Measurements from ENCODE around the gene MRGPRX3.

The MRGPRX3 gene

DNA sequence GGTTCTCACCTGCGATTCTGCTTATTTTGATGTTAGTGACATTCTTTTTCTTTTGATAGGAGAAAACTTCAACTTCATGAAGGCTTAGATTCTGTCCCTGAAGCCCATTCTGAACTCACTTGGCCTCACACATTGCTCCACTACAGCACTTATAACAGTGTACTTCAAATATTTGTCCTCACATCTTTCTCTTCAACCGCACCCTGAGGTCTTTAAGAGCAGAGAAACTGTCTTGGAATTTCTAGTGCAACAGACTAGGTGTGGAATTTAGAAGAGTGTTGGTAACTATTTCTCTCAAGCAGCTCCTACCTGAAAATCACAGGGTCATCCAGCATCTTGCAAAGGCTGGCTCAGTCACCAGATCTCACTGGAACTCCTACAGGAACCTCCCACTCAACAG is 7.8 kb downstream of the MRGPRX3 start:
- no peak overlapping the region for H2BK5ac ChIP-seq (ENCODE audit: low read length)
- H2AK5ac ChIP-seq (ENCODE audit: low read length) = no peak overlapping the region
- H4K5ac ChIP-seq (ENCODE audit: low read length) = no peak overlapping the region
- no peak overlapping the region for H4K8ac ChIP-seq (ENCODE audit: low read depth, low read length)
- H3K4me2 ChIP-seq (ENCODE audit: low read length) = no peak overlapping the region
- no peak overlapping the region for H3K18ac ChIP-seq (ENCODE audit: low read length)
- no peak overlapping the region for H3K9ac ChIP-seq (ENCODE audit: low read length)
- no peaks in the 10 kb centered on the region for H3K27me3 ChIP-seq (ENCODE audit: insufficient read depth, low read length, poor library complexity)
- no peak overlapping the region for H3K56ac ChIP-seq (ENCODE audit: low read length)
- no peaks in the 10 kb centered on the region for H3K36me3 ChIP-seq (ENCODE audit: control insufficient read depth, insufficient read depth, low read length)
- no peak overlapping the region for H2BK120ac ChIP-seq (ENCODE audit: low read depth, low read length)
- no peak overlapping the region for H2BK15ac ChIP-seq (replicated peaks; ENCODE audit: low read depth)
- DNase-seq = no peak
- no peak overlapping the region for H3K23ac ChIP-seq (ENCODE audit: low read length)
- no peak overlapping the region for H3K4ac ChIP-seq (ENCODE audit: low read depth, low read length)
- no peaks in the 10 kb centered on the region for H3K79me2 ChIP-seq (ENCODE audit: control insufficient read depth, insufficient read depth, low read length)
- H3K27ac ChIP-seq (ENCODE audit: low read depth, low read length) = no peak overlapping the region
- H3K79me1 ChIP-seq (ENCODE audit: low read length) = no peaks in the 10 kb centered on the region
- H3K4me3 ChIP-seq (ENCODE audit: low read length) = no peak overlapping the region
- WGBS (ENCODE audit: extremely low coverage, insufficient coverage, low lambda C conversion rate) = no CpG with 5 or more reads among the region's 2 CpGs
- H3K4me1 ChIP-seq (ENCODE audit: control insufficient read depth, low read depth, low read length) = no peaks in the 10 kb centered on the region

DNA sequence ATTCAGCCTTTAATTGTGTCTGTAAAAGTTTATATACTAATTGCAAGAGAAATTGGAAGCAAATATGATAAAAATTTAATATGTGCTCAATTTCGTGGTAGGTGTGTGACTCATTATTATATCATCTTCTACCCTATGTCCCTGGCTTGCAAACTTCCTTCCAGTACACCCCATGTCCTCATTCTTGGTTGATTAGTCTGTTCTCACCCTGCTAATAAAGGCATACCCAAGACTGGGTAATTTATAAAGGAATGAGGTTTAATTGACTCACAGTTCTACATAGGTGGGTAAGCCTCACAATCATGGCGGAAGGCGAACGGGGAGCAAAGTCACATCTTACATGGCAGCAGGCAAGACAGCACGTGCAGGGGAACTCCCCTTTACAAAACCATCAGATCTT is 11.9 kb downstream of the MRGPRX3 start:
- H3K18ac ChIP-seq (ENCODE audit: low read length) = no peak overlapping the region
- no peak overlapping the region for H4K8ac ChIP-seq (ENCODE audit: low read depth, low read length)
- no peak overlapping the region for H3K27ac ChIP-seq (ENCODE audit: low read depth, low read length)
- no peaks in the 10 kb centered on the region for H3K79me2 ChIP-seq (ENCODE audit: control insufficient read depth, insufficient read depth, low read length)
- H3K4me2 ChIP-seq (ENCODE audit: low read length) = no peak overlapping the region
- H2BK5ac ChIP-seq (ENCODE audit: low read length) = no peak overlapping the region
- no peak for DNase-seq
- no peak overlapping the region for H2AK5ac ChIP-seq (ENCODE audit: low read length)
- H3K4me1 ChIP-seq (ENCODE audit: control insufficient read depth, low read depth, low read length) = no peaks in the 10 kb centered on the region
- H3K4me3 ChIP-seq (ENCODE audit: low read length) = no peak overlapping the region
- H4K5ac ChIP-seq (ENCODE audit: low read length) = no peak overlapping the region
- no peak overlapping the region for H3K9ac ChIP-seq (ENCODE audit: low read length)
- no peaks in the 10 kb centered on the region for H3K79me1 ChIP-seq (ENCODE audit: low read length)
- H3K4ac ChIP-seq (ENCODE audit: low read depth, low read length) = no peak overlapping the region
- no peak overlapping the region for H2BK120ac ChIP-seq (ENCODE audit: low read depth, low read length)
- no peak overlapping the region for H3K23ac ChIP-seq (ENCODE audit: low read length)
- H3K56ac ChIP-seq (ENCODE audit: low read length) = no peak overlapping the region
- WGBS (ENCODE audit: extremely low coverage, insufficient coverage, low lambda C conversion rate) = no CpG with 5 or more reads among the region's 5 CpGs
- H3K27me3 ChIP-seq (ENCODE audit: insufficient read depth, low read length, poor library complexity) = no peaks in the 10 kb centered on the region
- H2BK15ac ChIP-seq (replicated peaks; ENCODE audit: low read depth) = no peak overlapping the region
- no peaks in the 10 kb centered on the region for H3K36me3 ChIP-seq (ENCODE audit: control insufficient read depth, insufficient read depth, low read length)

DNA sequence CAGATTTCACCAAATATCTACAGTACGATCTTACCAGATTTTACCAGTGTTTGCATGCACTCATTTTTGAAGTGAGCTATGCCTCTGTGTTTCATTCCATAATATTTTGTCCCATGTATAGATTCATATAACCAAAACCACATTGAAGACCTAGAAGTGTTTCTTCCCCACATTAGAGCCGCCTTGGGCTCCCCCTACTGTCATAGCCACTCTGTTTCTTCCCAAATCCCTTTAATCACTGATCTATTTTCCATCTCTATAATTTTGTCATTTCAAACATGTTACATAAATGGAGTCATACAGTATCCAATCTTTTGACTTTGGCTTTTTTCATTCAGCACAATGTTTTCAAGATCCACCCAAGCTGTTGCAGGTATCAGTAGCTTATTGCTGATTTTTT is 12.7 kb downstream of the MRGPRX3 start:
- no peak overlapping the region for H4K8ac ChIP-seq (ENCODE audit: low read depth, low read length)
- H3K27ac ChIP-seq (ENCODE audit: low read depth, low read length) = no peak overlapping the region
- no CpG with 5 or more reads among the region's 2 CpGs for WGBS (ENCODE audit: extremely low coverage, insufficient coverage, low lambda C conversion rate)
- H3K79me2 ChIP-seq (ENCODE audit: control insufficient read depth, insufficient read depth, low read length) = no peaks in the 10 kb centered on the region
- H2BK5ac ChIP-seq (ENCODE audit: low read length) = no peak overlapping the region
- no peak overlapping the region for H3K56ac ChIP-seq (ENCODE audit: low read length)
- no peak overlapping the region for H3K9ac ChIP-seq (ENCODE audit: low read length)
- no peak overlapping the region for H3K4ac ChIP-seq (ENCODE audit: low read depth, low read length)
- H3K23ac ChIP-seq (ENCODE audit: low read length) = no peak overlapping the region
- H3K79me1 ChIP-seq (ENCODE audit: low read length) = no peaks in the 10 kb centered on the region
- no peaks in the 10 kb centered on the region for H3K27me3 ChIP-seq (ENCODE audit: insufficient read depth, low read length, poor library complexity)
- H3K36me3 ChIP-seq (ENCODE audit: control insufficient read depth, insufficient read depth, low read length) = no peaks in the 10 kb centered on the region
- no peak overlapping the region for H2BK15ac ChIP-seq (replicated peaks; ENCODE audit: low read depth)
- DNase-seq = peak; percentile 2
- H3K4me3 ChIP-seq (ENCODE audit: low read length) = no peak overlapping the region
- H3K4me1 ChIP-seq (ENCODE audit: control insufficient read depth, low read depth, low read length) = no peaks in the 10 kb centered on the region
- H4K5ac ChIP-seq (ENCODE audit: low read length) = no peak overlapping the region
- H3K18ac ChIP-seq (ENCODE audit: low read length) = no peak overlapping the region
- no peak overlapping the region for H2AK5ac ChIP-seq (ENCODE audit: low read length)
- H2BK120ac ChIP-seq (ENCODE audit: low read depth, low read length) = no peak overlapping the region
- H3K4me2 ChIP-seq (ENCODE audit: low read length) = no peak overlapping the region

DNA sequence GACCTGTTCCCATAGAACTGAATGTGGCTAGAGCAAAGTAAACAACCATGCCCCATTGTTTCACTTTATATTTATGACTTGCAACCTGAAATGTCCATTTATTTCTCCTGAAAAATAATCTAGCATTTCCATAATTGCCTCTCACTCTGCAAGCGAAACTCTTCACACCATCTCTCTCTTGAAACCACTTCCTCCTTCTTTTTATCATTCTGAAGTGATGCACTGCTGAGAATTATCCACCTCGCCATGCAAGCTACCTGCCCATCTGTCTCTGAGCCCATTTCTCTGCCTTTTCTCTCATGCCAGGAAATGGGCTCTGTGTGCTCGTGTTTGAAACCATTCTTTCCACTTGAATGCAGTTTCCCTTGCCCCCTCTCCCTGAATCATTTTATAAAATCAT is 13.5 kb downstream of the MRGPRX3 start:
- H3K4me2 ChIP-seq (ENCODE audit: low read length) = no peak overlapping the region
- WGBS (ENCODE audit: extremely low coverage, insufficient coverage, low lambda C conversion rate) = no CpG with 5 or more reads among the region's 3 CpGs

DNA sequence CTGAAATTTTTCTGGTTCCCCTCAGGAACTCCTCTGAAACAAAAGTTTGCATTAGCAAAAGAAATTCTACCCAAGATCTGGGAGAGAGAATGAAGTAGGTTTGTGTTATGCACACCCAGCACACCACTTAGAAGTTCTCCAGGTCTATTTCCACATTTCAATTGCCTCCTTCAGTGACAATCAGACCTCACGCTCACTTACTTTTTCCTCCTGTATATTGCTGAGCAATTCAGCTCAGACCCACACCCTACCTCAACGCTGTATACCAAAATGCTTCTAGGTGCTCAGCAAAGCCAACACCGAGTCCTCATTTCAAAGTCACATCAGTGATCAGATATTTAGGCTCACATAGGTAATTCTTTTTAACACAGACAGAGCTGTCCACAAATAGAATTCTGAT is 19.2 kb downstream of the MRGPRX3 start:
- H3K36me3 ChIP-seq (ENCODE audit: control insufficient read depth, insufficient read depth, low read length) = no peaks in the 10 kb centered on the region
- no peak overlapping the region for H4K8ac ChIP-seq (ENCODE audit: low read depth, low read length)
- H3K4me1 ChIP-seq (ENCODE audit: control insufficient read depth, low read depth, low read length) = no peaks in the 10 kb centered on the region
- no peak overlapping the region for H3K4ac ChIP-seq (ENCODE audit: low read depth, low read length)
- H2AK5ac ChIP-seq (ENCODE audit: low read length) = no peak overlapping the region
- no peak overlapping the region for H3K27ac ChIP-seq (ENCODE audit: low read depth, low read length)
- no CpG with 5 or more reads among the region's 3 CpGs for WGBS (ENCODE audit: extremely low coverage, insufficient coverage, low lambda C conversion rate)
- no peaks in the 10 kb centered on the region for H3K79me1 ChIP-seq (ENCODE audit: low read length)
- no peak overlapping the region for H2BK120ac ChIP-seq (ENCODE audit: low read depth, low read length)
- no peak overlapping the region for H3K56ac ChIP-seq (ENCODE audit: low read length)
- no peak for DNase-seq
- H4K5ac ChIP-seq (ENCODE audit: low read length) = no peak overlapping the region
- no peak overlapping the region for H3K4me3 ChIP-seq (ENCODE audit: low read length)
- no peak overlapping the region for H2BK15ac ChIP-seq (replicated peaks; ENCODE audit: low read depth)
- H3K27me3 ChIP-seq (ENCODE audit: insufficient read depth, low read length, poor library complexity) = no peaks in the 10 kb centered on the region
- no peak overlapping the region for H3K4me2 ChIP-seq (ENCODE audit: low read length)
- H2BK5ac ChIP-seq (ENCODE audit: low read length) = no peak overlapping the region
- no peak overlapping the region for H3K23ac ChIP-seq (ENCODE audit: low read length)
- H3K79me2 ChIP-seq (ENCODE audit: control insufficient read depth, insufficient read depth, low read length) = no peaks in the 10 kb centered on the region
- no peak overlapping the region for H3K9ac ChIP-seq (ENCODE audit: low read length)
- H3K18ac ChIP-seq (ENCODE audit: low read length) = no peak overlapping the region

More for the DNA sequence above, 13.5 kb downstream of the MRGPRX3 start:
- Histone ChIP-seq H3K4me1 (ENCODE audit: control insufficient read depth, low read depth, low read length) (no peaks in the 10 kb centered on the region), H3K36me3 (ENCODE audit: control insufficient read depth, insufficient read depth, low read length) (no peaks in the 10 kb centered on the region), H4K5ac (ENCODE audit: low read length) (no peak overlapping the region), H2BK5ac (ENCODE audit: low read length) (no peak overlapping the region), H2BK15ac (replicated peaks; ENCODE audit: low read depth) (no peak overlapping the region), H3K79me1 (ENCODE audit: low read length) (no peaks in the 10 kb centered on the region), H4K8ac (ENCODE audit: low read depth, low read length) (no peak overlapping the region), H3K27me3 (ENCODE audit: insufficient read depth, low read length, poor library complexity) (no peaks in the 10 kb centered on the region), H3K4me3 (ENCODE audit: low read length) (no peak overlapping the region), H3K4ac (ENCODE audit: low read depth, low read length) (no peak overlapping the region), H3K9ac (ENCODE audit: low read length) (no peak overlapping the region), H3K56ac (ENCODE audit: low read length) (no peak overlapping the region), H3K79me2 (ENCODE audit: control insufficient read depth, insufficient read depth, low read length) (no peaks in the 10 kb centered on the region), H3K18ac (ENCODE audit: low read length) (no peak overlapping the region), H3K23ac (ENCODE audit: low read length) (no peak overlapping the region), H2AK5ac (ENCODE audit: low read length) (no peak overlapping the region), H3K27ac (ENCODE audit: low read depth, low read length) (no peak overlapping the region), H2BK120ac (ENCODE audit: low read depth, low read length) (no peak overlapping the region)
- DNase-seq = no peak

DNA sequence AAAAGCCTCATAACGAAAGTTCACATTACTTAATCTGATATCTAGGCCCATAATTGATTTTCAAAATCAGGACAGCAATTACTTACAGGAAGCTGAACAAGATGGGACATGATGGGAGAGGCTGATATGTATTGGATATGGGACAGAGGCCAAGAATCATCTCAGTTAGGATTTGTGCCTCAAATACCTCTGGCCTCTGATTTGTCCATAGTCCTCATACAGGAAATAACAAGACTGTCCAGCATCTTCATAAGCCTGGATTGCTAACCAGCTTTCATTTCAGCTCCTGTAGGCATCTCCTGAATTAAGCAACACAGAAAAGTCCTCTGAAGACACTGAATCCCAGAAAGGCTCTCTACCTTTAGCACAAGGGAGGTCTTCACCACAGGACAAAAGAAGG is 36.0 kb downstream of the MRGPRX3 start:
- Histone ChIP-seq H3K4me2 (ENCODE audit: low read length) (no peak overlapping the region), H3K27me3 (ENCODE audit: insufficient read depth, low read length, poor library complexity) (no peaks in the 10 kb centered on the region), H3K4ac (ENCODE audit: low read depth, low read length) (no peak overlapping the region), H3K79me1 (ENCODE audit: low read length) (no peaks in the 10 kb centered on the region), H2BK15ac (replicated peaks; ENCODE audit: low read depth) (no peak overlapping the region), H2BK120ac (ENCODE audit: low read depth, low read length) (no peak overlapping the region), H3K4me3 (ENCODE audit: low read length) (no peak overlapping the region), H3K18ac (ENCODE audit: low read length) (no peak overlapping the region), H2BK5ac (ENCODE audit: low read length) (no peak overlapping the region), H3K56ac (ENCODE audit: low read length) (no peak overlapping the region), H3K23ac (ENCODE audit: low read length) (no peak overlapping the region), H4K8ac (ENCODE audit: low read depth, low read length) (no peak overlapping the region), H3K36me3 (ENCODE audit: control insufficient read depth, insufficient read depth, low read length) (no peaks in the 10 kb centered on the region), H2AK5ac (ENCODE audit: low read length) (no peak overlapping the region), H3K27ac (ENCODE audit: low read depth, low read length) (no peak overlapping the region), H3K79me2 (ENCODE audit: control insufficient read depth, insufficient read depth, low read length) (no peaks in the 10 kb centered on the region), H3K9ac (ENCODE audit: low read length) (no peak overlapping the region), H3K4me1 (ENCODE audit: control insufficient read depth, low read depth, low read length) (no peaks in the 10 kb centered on the region), H4K5ac (ENCODE audit: low read length) (no peak overlapping the region)
- no CpG with 5 or more reads among the region's 1 CpG for WGBS (ENCODE audit: extremely low coverage, insufficient coverage, low lambda C conversion rate)
- no peak for DNase-seq
